Thoracic aorta (tissue), 2 donors: ENCODE measurements around the gene PHACTR1. TPM values are rescaled to one million over a fixed set of nuclear protein-coding genes. Genes with fewer than 3 reads are reported as not detected.

ENCODE experiments used
- ATAC-seq: fragments of 150-250 bp; one replicate; pipeline ENCODE4 v1.8.0; 2017; ENCODE audit warnings: low read depth; ENCODE audit not compliant: insufficient number of reproducible peaks, low FRiP score
- DNase-seq: peaks from one replicate; pipeline ENCODE4 v3.0.0-alpha.2; 2020; ENCODE audit warnings: low spot score
- H3K27ac ChIP-seq, 2 donors: fragments of 200-600 bp; sonication (generic); 1 replicate in 1 of 2; 2 replicates in 1 of 2; pipeline ENCODE4 v1.5.1; 2016; ENCODE audit warnings: mild to moderate bottlenecking in 2 of 2, moderate library complexity in 2 of 2
- H3K27me3 ChIP-seq: fragments of 200-600 bp; sonication (generic); replicated peaks from 2 replicates; pipeline ENCODE4 v1.6.0; 2016; ENCODE audit warnings: mild to moderate bottlenecking; ENCODE audit not compliant: insufficient read depth
- H3K36me3 ChIP-seq: fragments of 200-600 bp; sonication (generic); one replicate; pipeline ENCODE4 v1.5.1; 2016
- H3K4me1 ChIP-seq, 2 donors: fragments of 200-600 bp; sonication (generic); 1 replicate in 1 of 2; 2 replicates in 1 of 2; pipeline versions ENCODE4 v1.5.1 to v1.6.0; 2016; ENCODE audit warnings: low read depth in 2 of 2, mild to moderate bottlenecking in 1 of 2; ENCODE audit not compliant: control insufficient read depth in 1 of 2
- H3K4me3 ChIP-seq: fragments of 200-600 bp; sonication (generic); 2 replicates; pipeline ENCODE4 v1.5.1; 2016; ENCODE audit warnings: mild to moderate bottlenecking
- H3K9me3 ChIP-seq: fragments of 200-600 bp; sonication (generic); 2 replicates; pipeline ENCODE4 v1.5.1; 2016
- total RNA-seq, 2 donors: library from RNA; depleted of rRNA; stranded (reverse); fragments of >200 nt; gene quantifications; one replicate each; pipeline versions ENCODE4 v1.1.0 to v1.2.3, GENCODE V29; 2016
- TF ChIP-seq, protein P1 (sequence below): fragments of 200-600 bp; sonication (generic); IDR thresholded peaks from one replicate; pipeline ENCODE4 v1.5.1; 2019; ENCODE audit warnings: antibody characterized with exemption

Gene PHACTR1
- total RNA-seq, 2 donors from 2014 or later = 42.9 to 69.1 TPM

DNA sequence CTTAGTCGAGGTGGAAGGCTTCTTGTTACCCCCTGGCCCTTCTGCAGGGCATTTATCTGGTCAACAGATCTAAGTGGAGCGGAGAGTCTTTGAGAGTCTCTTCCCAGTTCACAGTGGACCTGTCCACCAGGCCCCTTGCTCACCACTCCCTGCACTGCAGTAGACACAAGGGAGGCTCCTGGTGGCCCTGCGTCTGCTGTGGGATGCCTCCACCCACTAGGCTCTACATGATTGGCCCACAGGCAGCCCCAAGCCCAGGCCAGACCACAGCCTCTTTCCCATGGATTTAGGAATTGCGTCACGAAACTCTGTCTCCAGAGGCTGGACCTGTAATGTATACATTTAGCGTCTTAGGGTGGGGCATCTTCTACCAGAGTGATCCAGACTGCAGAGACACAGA is 583.4 kb downstream of the PHACTR1 start:
- Histone ChIP-seq H3K36me3 (no peaks in the 10 kb centered on the region), H3K27ac (no peak overlapping the region), H3K4me3 (no peak overlapping the region), H3K27me3 (no peaks in the 10 kb centered on the region), H3K4me1 (peaks cover 14 to 26% of the 10 kb centered on the region in 2 donors), H3K9me3 (no peaks in the 10 kb centered on the region)
- TF ChIP-seq, protein P1, sequence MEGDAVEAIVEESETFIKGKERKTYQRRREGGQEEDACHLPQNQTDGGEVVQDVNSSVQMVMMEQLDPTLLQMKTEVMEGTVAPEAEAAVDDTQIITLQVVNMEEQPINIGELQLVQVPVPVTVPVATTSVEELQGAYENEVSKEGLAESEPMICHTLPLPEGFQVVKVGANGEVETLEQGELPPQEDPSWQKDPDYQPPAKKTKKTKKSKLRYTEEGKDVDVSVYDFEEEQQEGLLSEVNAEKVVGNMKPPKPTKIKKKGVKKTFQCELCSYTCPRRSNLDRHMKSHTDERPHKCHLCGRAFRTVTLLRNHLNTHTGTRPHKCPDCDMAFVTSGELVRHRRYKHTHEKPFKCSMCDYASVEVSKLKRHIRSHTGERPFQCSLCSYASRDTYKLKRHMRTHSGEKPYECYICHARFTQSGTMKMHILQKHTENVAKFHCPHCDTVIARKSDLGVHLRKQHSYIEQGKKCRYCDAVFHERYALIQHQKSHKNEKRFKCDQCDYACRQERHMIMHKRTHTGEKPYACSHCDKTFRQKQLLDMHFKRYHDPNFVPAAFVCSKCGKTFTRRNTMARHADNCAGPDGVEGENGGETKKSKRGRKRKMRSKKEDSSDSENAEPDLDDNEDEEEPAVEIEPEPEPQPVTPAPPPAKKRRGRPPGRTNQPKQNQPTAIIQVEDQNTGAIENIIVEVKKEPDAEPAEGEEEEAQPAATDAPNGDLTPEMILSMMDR = no peak
- DNase-seq = no peak
- ATAC-seq = no peak

DNA sequence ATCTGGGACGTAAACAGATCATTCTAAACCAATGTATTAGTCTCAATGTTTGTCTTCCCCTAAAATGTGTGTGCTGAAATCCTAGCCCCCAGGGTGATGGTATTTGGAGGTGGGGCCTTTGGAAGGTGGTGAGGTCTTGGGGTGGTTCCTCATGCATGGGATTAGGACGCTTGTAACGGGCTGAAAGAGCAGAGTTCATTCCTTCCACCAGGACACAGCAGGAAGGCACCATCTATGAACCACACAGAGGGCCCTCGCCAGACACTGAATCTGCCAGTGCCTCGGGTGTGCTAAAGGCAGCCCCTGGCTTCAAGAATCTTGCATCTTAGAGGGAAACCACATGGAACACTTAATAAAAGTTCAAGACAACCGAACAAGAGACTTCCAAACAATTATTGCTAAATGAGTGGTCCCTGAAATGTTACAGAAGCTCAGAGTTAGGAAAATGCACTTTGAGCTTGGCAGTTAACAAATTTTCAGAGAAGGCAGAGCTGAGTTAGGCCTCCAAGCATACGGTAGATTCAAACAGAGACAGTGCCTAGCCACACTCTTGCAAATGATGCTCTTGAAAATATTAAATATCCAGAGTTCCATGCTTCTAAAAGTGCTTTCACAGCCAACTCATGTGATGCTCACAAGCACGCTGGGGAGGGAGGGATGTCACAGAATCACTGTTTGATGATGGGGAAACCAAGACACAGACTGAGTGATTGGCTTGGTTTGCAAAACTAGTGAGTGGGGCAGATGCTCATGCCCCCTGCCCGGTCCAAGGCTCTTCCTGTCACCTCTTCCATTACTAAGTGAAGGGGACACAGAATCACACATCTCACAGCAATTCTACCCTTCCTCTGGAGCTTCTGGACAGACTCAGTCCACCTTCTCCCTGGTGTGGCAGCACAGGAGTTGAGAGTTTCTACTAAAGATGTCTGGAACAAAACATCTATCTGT is 584.4 kb downstream of the PHACTR1 start:
- no peak for DNase-seq
- Histone ChIP-seq H3K4me3 (no peak overlapping the region), H3K9me3 (no peaks in the 10 kb centered on the region), H3K27ac (no peak overlapping the region), H3K36me3 (no peaks in the 10 kb centered on the region), H3K4me1 (peaks cover 14 to 26% of the 10 kb centered on the region in 2 donors), H3K27me3 (no peaks in the 10 kb centered on the region)
- no peak for ATAC-seq
- TF ChIP-seq, protein P1 = no peak

DNA sequence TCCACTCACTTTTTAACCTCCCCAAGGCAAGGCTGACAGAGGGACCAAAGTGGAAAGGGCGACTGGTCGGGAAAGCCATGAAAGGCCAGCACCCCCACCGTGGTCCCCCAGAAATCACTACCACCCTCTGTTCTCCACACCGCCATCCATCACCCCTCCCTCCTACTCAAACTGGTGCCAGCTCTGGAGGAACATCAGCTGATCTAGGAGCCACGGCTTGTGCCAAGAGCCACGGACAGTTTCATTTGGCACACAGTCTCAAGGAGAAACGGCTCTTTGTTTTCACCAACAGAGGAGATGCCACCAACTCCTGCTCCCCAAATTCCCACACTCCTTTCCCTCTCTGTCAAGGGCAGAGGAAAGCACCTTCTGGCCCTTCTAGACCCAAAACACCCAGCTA is 585.7 kb downstream of the PHACTR1 start:
- Histone ChIP-seq H3K36me3 (no peaks in the 10 kb centered on the region), H3K4me1 (peaks cover 14 to 26% of the 10 kb centered on the region in 2 donors), H3K4me3 (no peak overlapping the region), H3K27ac (peak overlapping the region in 1 of 2 donors; percentile 47), H3K27me3 (no peaks in the 10 kb centered on the region), H3K9me3 (no peaks in the 10 kb centered on the region)
- no peak for DNase-seq
- ATAC-seq = no peak
- TF ChIP-seq, protein P1 = no peak

DNA sequence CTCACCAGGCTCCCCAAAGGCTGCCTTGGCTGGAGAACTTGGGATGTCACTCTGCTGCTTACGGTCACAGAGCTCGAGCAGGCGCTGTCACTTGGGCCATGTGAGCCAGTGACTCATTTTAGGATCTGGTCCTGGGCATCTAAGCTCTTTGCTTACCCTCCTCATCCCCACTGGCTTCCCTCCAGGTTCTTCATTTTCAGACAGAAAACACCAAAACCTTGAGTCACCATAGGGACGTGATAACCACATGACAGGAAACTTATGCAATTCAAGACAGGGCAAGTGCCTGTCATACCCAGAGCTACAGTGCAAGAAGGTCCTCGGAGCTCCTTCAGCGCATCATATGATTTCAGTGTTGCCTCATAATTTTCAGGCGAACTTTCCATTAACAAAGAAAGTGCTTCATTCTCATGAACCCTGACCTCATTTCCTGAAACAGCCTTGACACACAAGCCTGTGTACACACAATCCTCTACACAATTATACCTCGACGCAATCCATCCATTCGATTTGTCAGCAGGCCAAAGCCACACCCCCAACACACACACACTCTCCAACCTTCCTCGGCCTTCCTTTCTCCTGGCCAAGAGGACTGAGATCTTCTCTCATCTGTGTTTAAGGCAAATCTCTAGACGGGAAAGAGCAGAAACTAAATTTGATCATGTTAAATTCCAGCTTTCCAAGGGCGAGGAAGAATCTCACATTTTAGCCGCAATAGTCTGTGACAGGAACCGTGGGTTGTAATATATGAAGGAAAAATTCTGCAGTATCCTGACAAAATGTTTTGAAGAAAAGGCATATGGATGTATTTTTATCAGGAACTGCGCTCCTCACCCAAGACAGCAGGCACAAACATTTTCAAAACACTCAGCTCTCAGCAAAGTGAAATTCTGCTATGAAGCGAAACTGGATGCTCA is 586.4 kb downstream of the PHACTR1 start:
- DNase-seq = peak; percentile 49
- no peaks in the 10 kb centered on the region for H3K36me3 ChIP-seq
- peaks cover 14 to 26% of the 10 kb centered on the region in 2 donors for H3K4me1 ChIP-seq
- TF ChIP-seq, protein P1 = no peak
- H3K4me3 ChIP-seq = peak overlapping the region; percentile 58
- H3K9me3 ChIP-seq = no peaks in the 10 kb centered on the region
- peak; percentile 61 for ATAC-seq
- H3K27ac ChIP-seq = peak overlapping the region; percentile 20 to 47
- H3K27me3 ChIP-seq = no peaks in the 10 kb centered on the region

DNA sequence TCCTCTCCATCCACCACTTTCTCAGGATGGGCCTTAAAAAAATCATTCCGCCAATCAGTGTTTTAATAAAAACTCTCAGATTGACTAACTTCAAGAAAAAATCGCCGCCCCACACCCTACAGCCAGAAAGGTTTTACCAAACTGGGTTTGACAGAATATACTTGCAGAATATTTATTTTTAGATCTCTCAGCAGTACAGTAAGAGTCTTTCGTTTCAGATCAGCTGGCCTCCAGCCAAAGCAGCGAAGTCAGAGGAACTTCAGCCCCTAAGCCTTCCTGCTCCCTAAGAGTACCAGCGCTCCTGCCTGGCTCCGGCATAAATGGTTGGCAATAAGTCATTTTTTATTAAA is 587.1 kb downstream of the PHACTR1 start:
- H3K4me1 ChIP-seq = peaks cover 18 to 31% of the 10 kb centered on the region in 2 donors
- TF ChIP-seq, protein P1 = no peak
- ATAC-seq (no peak), DNase-seq (peak; percentile 67)
- no peaks in the 10 kb centered on the region for H3K36me3 ChIP-seq
- H3K27ac ChIP-seq = peak overlapping the region; percentile 20 to 47
- H3K27me3 ChIP-seq = no peaks in the 10 kb centered on the region
- no peaks in the 10 kb centered on the region for H3K9me3 ChIP-seq
- H3K4me3 ChIP-seq = peak overlapping the region; percentile 58
